Ovary (tissue), 10 donors: ENCODE measurements around the gene CLDN25. TPM values are rescaled to one million over a fixed set of nuclear protein-coding genes. Genes with fewer than 3 reads are reported as not detected.

Experiments used
- DNase-seq, 5 donors: peaks; one replicate each; pipeline ENCODE4 v3.0.0-alpha.2; 2019 to 2020
- H3K27ac ChIP-seq, 2 donors: fragments of 200-600 bp; one replicate each; pipeline versions ENCODE4 v1.5.1 to v1.8.0; 2019 to 2022
- H3K27me3 ChIP-seq: fragments of 200-600 bp; one replicate; pipeline ENCODE4 v1.8.0; 2022
- H3K36me3 ChIP-seq: fragments of 200-600 bp; sonication (generic); one replicate; pipeline ENCODE4 v1.5.1; 2019
- H3K4me1 ChIP-seq: one replicate; pipeline ENCODE4 v1.8.1; 2013; ENCODE audit warnings: mild to moderate bottlenecking, moderate library complexity; ENCODE audit not compliant: insufficient read depth
- H3K4me3 ChIP-seq: fragments of 200-600 bp; sonication (generic); one replicate; pipeline ENCODE4 v1.5.1; 2017
- H3K9me3 ChIP-seq, 2 donors: fragments of 200-600 bp in 1 of 2; sonication (generic) in 1 of 2; one replicate each; pipeline versions ENCODE4 v1.5.1 to v1.8.1; 2013 to 2019; ENCODE audit warnings: mild to moderate bottlenecking in 1 of 2, moderate library complexity in 1 of 2
- EP300 ChIP-seq: sonication (generic); formaldehyde crosslinking; IDR thresholded peaks from one replicate; pipeline ENCODE4 v1.6.1; 2017; ENCODE audit warnings: antibody characterized with exemption
- POLR2A ChIP-seq: fragments of 450-650 bp; IDR thresholded peaks from one replicate; pipeline ENCODE4 v1.6.1; 2017; ENCODE audit warnings: antibody characterized with exemption, mild to moderate bottlenecking, moderate library complexity
- WGBS, 3 donors: extraction: QIAGEN DNeasy Blood & Tissue Kit in 1 of 3; methylation state at CpG; one replicate each; pipeline versions ENCODE4 v1.1.5 to v1.1.7; 2013 to 2017; 5-methylcytosine and 5-hydroxymethylcytosine counted together
- intact Hi-C, 4 donors: fragments of 100-400 bp; cut with DNase I; formaldehyde crosslinking; loops; one replicate each; pipeline versions ENCODE4 v1.11.0 to v1.15.1; 2022 to 2023
- long read RNA-seq, 3 donors: library from polyadenylated mRNA in 2 of 3; unstranded in 2 of 3; transcript quantifications; one replicate each; pipeline ENCODE4 v2.0.0 and lab custom pipeline, GENCODE V29; 2021 to 2026
- polyA plus RNA-seq, 2 donors: library from polyadenylated mRNA; stranded (reverse); fragments of 200-250 nt in 1 of 2; fragments of 350-450 nt in 1 of 2; fragmentation: Illumina TruSeq in 1 of 2; extraction: RNeasy Lipid Tissue Mini Kit (QIAGEN cat#74804) in 1 of 2; gene quantifications; one replicate each; pipeline ENCODE4 v1.2.3, GENCODE V29; 2013 to 2014
- total RNA-seq, 7 donors: library from RNA; depleted of rRNA in 2 of 7; stranded (reverse); fragments of >200 nt in 2 of 7; fragmentation: NEBNext Ultra II Directional in 3 of 7; extraction: Animal tissue kit (Norgen Biotek cat#: 25700) in 3 of 7; gene quantifications; one replicate each; pipeline versions ENCODE4 v1.1.0 to v1.2.4, GENCODE V29; 2016 to 2023
- TF ChIP-seq, protein P1 (sequence below), 3 donors: fragments of 450-650 bp in 2 of 3; fragments of 200-600 bp in 1 of 3; IDR thresholded peaks; one replicate each; pipeline versions ENCODE4 v1.5.1 to v1.8.0; 2016 to 2022; ENCODE audit warnings: antibody characterized with exemption in 3 of 3, mild to moderate bottlenecking in 1 of 3
- donor health status: DM: no; HTN: no; CAD: no; lungs with moderate emphysema.
- donor health status: DM: no; HTN: no; CAD: no.
- donor health status: Bipolar disorder and iron deficiency.
- donor health status: DM: yes; HTN: yes; CAD: no.
- donor health status: DM: no; HTN: no; CAD: no.
- donor health status: DM: yes; HTN: yes; CAD: no.

Gene CLDN25
- not detected for total RNA-seq
- polyA plus RNA-seq = not detected
- long read RNA-seq, donor 1 = 0 reads
- long read RNA-seq, donor 2 = 0 reads
- long read RNA-seq, donor 3 = 0 reads

DNA sequence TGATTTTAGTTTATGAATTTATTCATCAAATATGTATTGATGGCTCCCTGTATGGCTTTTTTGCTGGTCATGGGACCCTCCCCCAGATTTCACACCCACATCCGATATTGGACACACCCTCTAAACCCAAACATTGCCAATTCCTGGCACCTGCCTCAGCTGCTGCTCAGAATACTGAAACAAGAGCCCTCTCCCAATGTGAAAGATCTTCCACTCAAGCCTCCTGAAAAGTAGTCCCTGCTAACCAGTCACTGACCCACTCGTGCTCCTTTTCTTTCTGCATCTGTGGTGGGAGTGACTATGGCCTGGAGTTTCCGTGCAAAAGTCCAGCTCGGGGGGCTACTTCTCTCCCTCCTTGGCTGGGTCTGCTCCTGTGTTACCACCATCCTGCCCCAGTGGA lies at the start of gene CLDN25:
CLDN25 (plus strand) TSS at position 301 of the 400 bp plus-strand sequence; CDS start at position 301, 0 bp downstream.
- intact Hi-C loops = loop anchor here in 2 of 4 donors (5.0 to 10.0 kb wide), 2 partner anchors 465 to 472 kb away; partner anchors contain the start of gene TTC12 (in 1 of the 2)
- Histone ChIP-seq H3K27ac (no peak within 1 kb of the TSS), H3K36me3 (no peaks in the 10 kb centered on the region), H3K4me3 (no peak within 1 kb of the TSS), H3K9me3 (no peaks in the 10 kb centered on the region), H3K27me3 (no peaks in the 10 kb centered on the region), H3K4me1 (no peaks in the 10 kb centered on the region)
- no peak for TF ChIP-seq POLR2A
- TF ChIP-seq, protein P1, sequence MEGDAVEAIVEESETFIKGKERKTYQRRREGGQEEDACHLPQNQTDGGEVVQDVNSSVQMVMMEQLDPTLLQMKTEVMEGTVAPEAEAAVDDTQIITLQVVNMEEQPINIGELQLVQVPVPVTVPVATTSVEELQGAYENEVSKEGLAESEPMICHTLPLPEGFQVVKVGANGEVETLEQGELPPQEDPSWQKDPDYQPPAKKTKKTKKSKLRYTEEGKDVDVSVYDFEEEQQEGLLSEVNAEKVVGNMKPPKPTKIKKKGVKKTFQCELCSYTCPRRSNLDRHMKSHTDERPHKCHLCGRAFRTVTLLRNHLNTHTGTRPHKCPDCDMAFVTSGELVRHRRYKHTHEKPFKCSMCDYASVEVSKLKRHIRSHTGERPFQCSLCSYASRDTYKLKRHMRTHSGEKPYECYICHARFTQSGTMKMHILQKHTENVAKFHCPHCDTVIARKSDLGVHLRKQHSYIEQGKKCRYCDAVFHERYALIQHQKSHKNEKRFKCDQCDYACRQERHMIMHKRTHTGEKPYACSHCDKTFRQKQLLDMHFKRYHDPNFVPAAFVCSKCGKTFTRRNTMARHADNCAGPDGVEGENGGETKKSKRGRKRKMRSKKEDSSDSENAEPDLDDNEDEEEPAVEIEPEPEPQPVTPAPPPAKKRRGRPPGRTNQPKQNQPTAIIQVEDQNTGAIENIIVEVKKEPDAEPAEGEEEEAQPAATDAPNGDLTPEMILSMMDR (IDR thresholded peaks at IDR 0.05) = no peak
- no peak for TF ChIP-seq EP300
- no peak for DNase-seq
- 68 to 80% (median 71%) methylated on average over 4 of the region's 4 CpGs for WGBS, 3 donors

DNA sequence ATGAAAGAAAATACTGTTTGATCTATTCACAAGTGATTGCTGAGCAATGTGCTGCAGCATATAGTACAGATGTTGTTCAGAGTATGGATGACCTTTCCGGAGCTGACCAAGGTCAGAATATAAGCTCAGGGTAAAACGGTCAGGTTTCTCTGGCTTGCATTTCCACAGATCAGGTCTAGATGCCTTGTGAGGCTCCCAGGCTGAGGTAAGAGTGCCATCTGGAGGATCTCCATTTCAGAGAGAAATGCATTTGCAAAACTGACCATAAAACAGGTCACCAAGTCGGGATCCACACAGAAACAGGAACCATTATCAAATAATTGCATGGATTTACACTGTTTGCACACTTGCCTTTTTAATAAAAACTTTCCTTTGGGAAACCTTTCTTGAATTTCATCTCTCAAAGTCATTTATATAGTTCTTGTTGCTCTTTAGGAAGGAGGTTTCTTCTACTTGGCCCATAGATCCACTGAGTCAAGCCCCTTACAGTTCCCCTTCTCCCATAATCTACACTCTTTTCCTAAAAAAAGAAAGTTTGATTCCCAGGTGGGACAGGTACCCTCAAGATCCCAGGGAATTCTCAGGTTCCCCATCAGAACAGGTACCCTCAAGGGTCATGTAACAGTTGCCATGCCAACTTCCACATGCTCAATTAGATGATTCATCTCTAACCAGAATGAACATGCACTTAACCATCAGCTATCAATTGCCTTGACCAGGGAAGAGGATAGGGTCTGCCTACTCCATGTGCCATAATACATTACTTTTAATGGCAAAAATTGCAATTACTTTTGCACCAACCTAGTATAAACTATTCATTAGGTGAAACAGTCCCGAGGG lies 48.5 kb upstream of the CLDN25 start:
- intact Hi-C loops = loop anchor here in 2 of 4 donors (5.0 to 10.0 kb wide), 2 partner anchors 424 to 426 kb away; no protein-coding TSS in a partner anchor
- Histone ChIP-seq H3K27me3 (no peaks in the 10 kb centered on the region), H3K4me1 (peaks cover 1% of the 10 kb centered on the region), H3K27ac (no peak overlapping the region), H3K36me3 (no peaks in the 10 kb centered on the region), H3K9me3 (no peaks in the 10 kb centered on the region), H3K4me3 (no peak overlapping the region)
- 16 to 24% (median 19%) methylated on average over 4 of the region's 4 CpGs for WGBS, 3 donors
- TF ChIP-seq, protein P1 (IDR thresholded peaks at IDR 0.05) = peak in 1 of 3 donors; percentile 30
- TF ChIP-seq EP300 = no peak
- DNase-seq = peak in 2 of 5 donors; percentile 11 to 20

DNA sequence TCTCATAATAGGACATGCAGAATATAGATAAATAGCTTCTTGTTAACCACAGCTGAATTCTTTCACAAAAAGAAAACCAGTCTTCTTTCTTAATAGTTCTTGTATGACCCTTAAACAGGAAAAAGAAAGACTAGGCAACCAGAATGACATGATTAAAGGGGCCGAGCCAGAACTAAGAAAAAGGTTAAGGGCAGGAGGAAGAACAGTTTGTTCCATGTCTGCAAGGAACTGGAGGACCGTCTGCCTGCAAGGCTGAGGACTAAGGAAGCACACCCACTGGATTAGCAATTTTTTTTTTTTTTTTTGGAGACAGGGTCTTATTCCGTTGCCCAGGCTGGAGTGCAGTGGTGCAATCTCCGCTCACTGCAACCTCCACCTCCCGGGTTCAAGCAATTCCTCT lies 47.5 kb upstream of the CLDN25 start:
- no peaks in the 10 kb centered on the region for H3K27me3 ChIP-seq
- H3K9me3 ChIP-seq = no peaks in the 10 kb centered on the region
- intact Hi-C loops = loop anchor here in 2 of 4 donors (5.0 to 10.0 kb wide), 2 partner anchors 425 to 427 kb away; no protein-coding TSS in a partner anchor
- H3K4me1 ChIP-seq = peaks cover 1% of the 10 kb centered on the region
- no peak overlapping the region for H3K27ac ChIP-seq
- H3K4me3 ChIP-seq = no peak overlapping the region
- no peaks in the 10 kb centered on the region for H3K36me3 ChIP-seq
- TF ChIP-seq, protein P1 (IDR thresholded peaks at IDR 0.05) = no peak
- TF ChIP-seq POLR2A = no peak
- TF ChIP-seq EP300 = no peak
- DNase-seq = peak in 2 of 5 donors; percentile 17 to 38
- WGBS, 3 donors = 33 to 45% (median 38%) methylated on average over 5 of the region's 5 CpGs

DNA sequence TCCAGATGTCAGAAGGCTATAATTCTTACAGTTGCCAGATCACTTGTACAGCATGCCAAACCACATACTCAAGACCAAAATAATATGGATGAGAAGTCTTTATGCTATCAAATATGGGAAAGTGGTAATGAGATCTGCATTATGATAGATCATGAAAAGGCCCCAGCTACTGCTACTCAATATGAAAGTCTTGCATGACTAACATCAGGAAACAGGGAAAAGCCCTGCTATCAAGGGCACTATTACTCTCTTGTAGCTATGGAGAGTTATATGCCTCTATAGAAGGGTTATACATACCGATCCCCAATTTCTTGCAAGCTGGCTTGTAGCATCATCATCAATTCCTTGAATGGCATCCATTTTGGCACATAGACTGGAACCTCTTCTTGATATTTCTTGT lies 43.3 kb upstream of the CLDN25 start:
- H3K27ac ChIP-seq = no peak overlapping the region
- no peak for DNase-seq
- H3K27me3 ChIP-seq = no peaks in the 10 kb centered on the region
- TF ChIP-seq EP300 (no peak), POLR2A (no peak)
- TF ChIP-seq, protein P1 (IDR thresholded peaks at IDR 0.05) = no peak
- no peaks in the 10 kb centered on the region for H3K9me3 ChIP-seq
- intact Hi-C loops = loop anchor here in 1 of 4 donors (10.0 kb wide), 1 partner anchor 432 kb away; no protein-coding TSS in a partner anchor
- H3K4me1 ChIP-seq = no peaks in the 10 kb centered on the region
- H3K4me3 ChIP-seq = no peak overlapping the region
- WGBS, 3 donors = 95 to 100% (median 100%) methylated on average over 1 of the region's 1 CpG
- H3K36me3 ChIP-seq = no peaks in the 10 kb centered on the region
